OCI-LY3 (cell line): ENCODE results near the gene TATDN2.

Experiments used
- EZH2phosphoT487 ChIP-seq: fragments of 200-600 bp; shearing (Covaris generic); IDR thresholded peaks from 2 replicates; pipeline ENCODE4 v1.6.1; 2018; ENCODE audit warnings: antibody characterized with exemption, mixed run types, low read depth
- TF ChIP-seq, protein P1 (sequence below): fragments of 200-600, 300-600 bp; sonication (generic); IDR thresholded peaks from 2 replicates; pipeline ENCODE4 v1.5.1; 2014; ENCODE audit warnings: antibody characterized with exemption, low read length, low read depth

GRCh38 chr3:10320320-10320677 lies 72.0 kb downstream of the TATDN2 start:
- TF ChIP-seq, protein P1, sequence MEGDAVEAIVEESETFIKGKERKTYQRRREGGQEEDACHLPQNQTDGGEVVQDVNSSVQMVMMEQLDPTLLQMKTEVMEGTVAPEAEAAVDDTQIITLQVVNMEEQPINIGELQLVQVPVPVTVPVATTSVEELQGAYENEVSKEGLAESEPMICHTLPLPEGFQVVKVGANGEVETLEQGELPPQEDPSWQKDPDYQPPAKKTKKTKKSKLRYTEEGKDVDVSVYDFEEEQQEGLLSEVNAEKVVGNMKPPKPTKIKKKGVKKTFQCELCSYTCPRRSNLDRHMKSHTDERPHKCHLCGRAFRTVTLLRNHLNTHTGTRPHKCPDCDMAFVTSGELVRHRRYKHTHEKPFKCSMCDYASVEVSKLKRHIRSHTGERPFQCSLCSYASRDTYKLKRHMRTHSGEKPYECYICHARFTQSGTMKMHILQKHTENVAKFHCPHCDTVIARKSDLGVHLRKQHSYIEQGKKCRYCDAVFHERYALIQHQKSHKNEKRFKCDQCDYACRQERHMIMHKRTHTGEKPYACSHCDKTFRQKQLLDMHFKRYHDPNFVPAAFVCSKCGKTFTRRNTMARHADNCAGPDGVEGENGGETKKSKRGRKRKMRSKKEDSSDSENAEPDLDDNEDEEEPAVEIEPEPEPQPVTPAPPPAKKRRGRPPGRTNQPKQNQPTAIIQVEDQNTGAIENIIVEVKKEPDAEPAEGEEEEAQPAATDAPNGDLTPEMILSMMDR, result no peak
- no peak for TF ChIP-seq EZH2phosphoT487
